HG02840 (cell line): ENCODE data around the gene TRIM9.

ENCODE experiments used
- ATAC-seq: cut with Tn5 transposase; IDR thresholded peaks from one replicate; pipeline ENCODE4 v1.9.1; 2021; ENCODE audit warnings: mild to moderate bottlenecking, moderate library complexity, moderate number of reproducible peaks; ENCODE audit not compliant: unreplicated experiment, low FRiP score

TRIM9 gene

GRCh38 chr14:51059032-51059431 is 35.9 kb downstream of the TRIM9 start:
- no peak for ATAC-seq

- no peak for ATAC-seq
Observed at GRCh38 chr14:51058382-51058781, 36.5 kb downstream of the TRIM9 start.

GRCh38 chr14:51056421-51056820 is 38.5 kb downstream of the TRIM9 start:
- no peak for ATAC-seq

- ATAC-seq = no peak
Observed at GRCh38 chr14:51053157-51053556, 41.7 kb downstream of the TRIM9 start.

GRCh38 chr14:51044961-51045360 is 49.9 kb downstream of the TRIM9 start:
- no peak for ATAC-seq

- no peak for ATAC-seq
Observed at GRCh38 chr14:51041883-51042282, 53.0 kb downstream of the TRIM9 start.

- no peak for ATAC-seq
Observed at GRCh38 chr14:51041108-51041531, 53.8 kb downstream of the TRIM9 start.

GRCh38 chr14:51039252-51039651 is 55.7 kb downstream of the TRIM9 start:
- no peak for ATAC-seq

- ATAC-seq = no peak
Observed at GRCh38 chr14:51035611-51036192, 59.2 kb downstream of the TRIM9 start.

- ATAC-seq = no peak
Observed at GRCh38 chr14:51028851-51029754, 65.8 kb downstream of the TRIM9 start.

GRCh38 chr14:51028361-51028760 is 66.5 kb downstream of the TRIM9 start:
- ATAC-seq = no peak

GRCh38 chr14:51024377-51024776 is 70.5 kb downstream of the TRIM9 start:
- no peak for ATAC-seq

GRCh38 chr14:51023964-51024363 is 70.9 kb downstream of the TRIM9 start:
- no peak for ATAC-seq

- no peak for ATAC-seq
Observed at GRCh38 chr14:51022769-51023168, 72.1 kb downstream of the TRIM9 start.

GRCh38 chr14:51020024-51020710 is 74.7 kb downstream of the TRIM9 start:
- no peak for ATAC-seq

GRCh38 chr14:51019089-51019488 is 75.8 kb downstream of the TRIM9 start:
- no peak for ATAC-seq

- ATAC-seq = no peak
Observed at GRCh38 chr14:51018521-51018920, 76.4 kb downstream of the TRIM9 start.

- no peak for ATAC-seq
Observed at GRCh38 chr14:51014625-51015024, 80.3 kb downstream of the TRIM9 start.

GRCh38 chr14:51014086-51014485 is 80.8 kb downstream of the TRIM9 start:
- ATAC-seq = no peak

- ATAC-seq = no peak
Observed at GRCh38 chr14:51012055-51012454, 82.8 kb downstream of the TRIM9 start.

GRCh38 chr14:51008446-51008845 is 86.5 kb downstream of the TRIM9 start:
- ATAC-seq = no peak
